ENCODE data around the gene CDH11.

Gene CDH11

DNA sequence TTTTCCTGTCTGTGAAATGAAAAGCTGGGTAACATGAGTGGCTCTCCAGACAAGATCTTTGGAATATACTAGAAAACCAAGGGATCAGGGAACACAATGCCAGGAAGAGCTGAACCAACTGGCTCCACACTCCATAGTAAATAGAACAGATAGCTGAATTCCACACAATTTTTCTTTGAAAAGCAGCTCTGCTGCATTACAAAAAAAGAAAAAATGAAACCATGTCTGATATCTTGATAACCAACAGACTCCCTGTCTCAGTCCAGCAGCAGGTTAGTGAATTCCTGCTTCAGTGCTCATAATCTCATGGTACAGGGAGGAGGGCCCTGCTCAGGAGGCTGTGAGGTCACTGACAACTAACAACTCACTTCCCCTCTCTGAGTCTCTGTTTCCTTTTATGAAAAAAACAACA is 97.1 kb downstream of the CDH11 start:
- no peak for DNase-seq (ENCODE audit: low spot score)

DNA sequence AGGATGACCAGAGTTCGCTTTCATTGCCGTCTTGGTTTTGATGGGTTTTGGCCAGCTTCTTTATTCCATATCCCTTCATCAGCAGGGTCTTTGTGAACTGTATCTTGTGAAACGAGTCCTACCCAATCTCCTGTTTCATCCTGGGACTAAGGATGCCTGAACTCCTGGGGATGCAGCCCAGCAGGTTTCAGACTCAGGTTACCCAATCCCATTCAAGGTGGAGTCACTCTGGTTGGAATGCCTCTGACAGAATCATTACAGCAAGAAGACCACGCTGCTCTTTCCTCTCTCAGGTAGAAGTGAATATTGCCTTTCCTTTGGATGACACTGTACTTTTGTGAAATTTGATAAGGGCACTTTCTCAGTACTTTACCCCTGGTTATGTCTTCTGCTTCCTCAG is 98.1 kb downstream of the CDH11 start:
- no peak for DNase-seq (ENCODE audit: low spot score)

GRCh38 chr16:65021852-65022595 is 99.8 kb downstream of the CDH11 start:
- no peak for DNase-seq (ENCODE audit: low spot score)

GRCh38 chr16:65016754-65017153 is 105.1 kb downstream of the CDH11 start:
- DNase-seq (ENCODE audit: low spot score): no peak

- DNase-seq (ENCODE audit: low spot score): no peak
Measured at GRCh38 chr16:65015599-65015998, 106.3 kb downstream of the CDH11 start.

- no peak for DNase-seq (ENCODE audit: low spot score)
Measured at GRCh38 chr16:65012357-65012756, 109.5 kb downstream of the CDH11 start.

GRCh38 chr16:65010125-65010524 is 111.7 kb downstream of the CDH11 start:
- DNase-seq (ENCODE audit: low spot score): no peak

DNA sequence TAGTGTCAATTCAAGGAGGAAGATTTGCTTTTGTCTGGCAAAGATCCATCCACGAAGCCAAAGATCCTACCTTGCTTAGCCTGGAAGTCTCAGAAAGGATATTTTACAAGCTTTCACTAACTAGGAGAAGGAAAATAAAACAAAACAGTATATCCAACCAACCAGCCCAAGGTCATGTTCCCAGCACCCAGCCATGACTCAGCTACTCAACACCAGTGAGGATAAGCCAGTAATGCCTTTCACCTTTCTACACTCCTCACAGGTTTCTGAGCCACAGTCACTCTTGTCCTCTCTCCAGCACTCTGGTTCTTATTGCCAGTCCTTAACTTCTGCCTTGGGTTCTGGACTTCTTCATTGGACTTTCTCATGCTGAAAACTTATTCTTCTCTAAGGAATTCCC is 116.2 kb downstream of the CDH11 start:
- no peak for DNase-seq (ENCODE audit: low spot score)

DNA sequence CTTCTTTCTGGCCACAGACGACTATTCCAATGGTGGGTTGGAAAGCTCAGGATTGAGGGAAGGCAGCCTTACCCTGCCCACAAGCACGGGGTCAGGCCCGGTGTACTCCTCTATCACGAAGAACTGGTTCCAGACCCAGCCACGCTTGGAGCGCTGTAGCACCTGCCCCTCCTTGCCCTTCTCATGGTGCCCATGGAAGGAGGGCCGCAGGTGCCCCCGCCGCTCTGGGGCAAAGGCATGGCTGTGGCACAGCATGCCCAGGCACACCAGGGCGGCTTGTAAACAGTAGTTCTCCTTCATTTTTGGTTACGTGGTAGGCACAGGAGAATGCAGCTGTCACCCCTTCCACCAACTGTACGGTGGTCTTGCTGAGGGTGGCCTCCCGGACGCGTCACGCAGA is 117.3 kb downstream of the CDH11 start:
- no peak for DNase-seq (ENCODE audit: low spot score)

- DNase-seq (ENCODE audit: low spot score): no peak
Measured at GRCh38 chr16:65003621-65004020, 118.2 kb downstream of the CDH11 start.

DNA sequence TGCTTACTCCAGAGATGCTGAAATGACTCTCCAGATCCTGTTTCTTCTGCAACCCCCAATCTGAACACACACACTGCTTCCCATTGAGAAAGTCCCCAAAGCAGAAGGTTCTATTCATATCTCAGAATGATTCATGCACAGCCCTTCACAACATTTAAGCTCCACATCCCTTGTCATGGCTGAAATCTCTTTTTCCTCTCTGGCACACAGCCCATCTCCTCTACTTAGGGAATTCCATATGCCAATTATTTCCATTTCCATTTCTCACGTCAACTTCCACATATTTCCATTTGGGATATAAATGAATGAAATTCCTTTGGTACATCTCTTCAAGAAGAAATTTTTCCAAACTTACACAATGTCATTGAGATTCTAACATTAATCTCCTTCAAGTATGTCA is 119.6 kb downstream of the CDH11 start:
- DNase-seq (ENCODE audit: low spot score): no peak

DNA sequence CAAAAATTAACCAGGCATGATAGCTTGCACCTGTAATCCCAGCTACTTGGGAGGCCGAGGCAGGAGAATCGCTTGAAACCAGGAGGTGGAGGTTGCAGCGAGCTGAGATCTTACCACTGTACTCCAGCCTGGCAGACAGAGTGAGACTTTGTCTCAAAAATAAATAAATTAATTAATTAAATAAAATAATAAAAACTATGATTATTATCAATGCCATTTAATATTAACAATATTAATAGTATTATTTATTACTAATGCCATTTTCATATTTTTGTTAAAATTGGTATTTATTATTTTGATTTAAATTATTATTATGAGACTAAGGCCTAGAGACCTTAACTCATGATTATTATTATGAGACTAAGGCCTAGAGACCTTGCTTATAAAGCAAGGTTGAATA is 121.2 kb downstream of the CDH11 start:
- DNase-seq (ENCODE audit: low spot score): no peak

DNA sequence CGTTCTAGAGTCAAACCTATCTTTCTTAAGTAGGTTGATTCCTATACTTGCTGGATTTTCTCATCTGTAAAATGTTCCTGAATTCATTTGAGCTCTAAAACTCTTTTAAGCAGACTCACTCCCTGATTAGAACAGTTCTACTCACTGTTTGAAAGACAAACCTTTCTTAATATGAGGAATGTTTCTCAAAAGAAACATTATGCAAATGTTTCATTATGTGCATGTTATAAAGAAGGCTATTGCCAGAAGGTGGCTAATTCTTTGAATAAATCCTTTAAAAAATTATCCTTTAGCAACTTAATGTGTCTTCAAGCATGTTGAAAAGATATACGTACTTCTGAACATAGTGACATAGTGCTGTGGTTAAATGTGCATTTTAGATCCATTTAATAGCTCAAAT is 124.1 kb downstream of the CDH11 start:
- no peak for DNase-seq (ENCODE audit: low spot score)

DNA sequence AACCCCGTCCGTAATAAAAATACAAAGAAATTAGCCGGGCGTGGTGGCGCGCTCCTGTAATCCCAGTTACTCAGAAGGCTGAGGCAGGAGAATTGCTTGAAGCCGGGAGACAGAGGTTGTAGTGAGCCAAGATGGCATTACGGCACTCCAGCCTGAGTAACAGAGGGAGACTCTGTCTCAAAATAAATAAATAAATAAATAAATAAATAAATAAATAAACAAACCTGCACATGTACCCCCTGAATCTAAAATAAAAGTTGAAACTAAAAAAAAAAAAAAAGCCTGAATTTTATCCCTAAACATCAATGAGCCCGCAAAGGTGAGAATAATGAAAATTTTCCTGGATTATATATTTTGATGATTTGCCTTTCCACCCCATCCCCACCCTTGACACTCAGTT is 124.7 kb downstream of the CDH11 start:
- DNase-seq (ENCODE audit: low spot score): no peak

GRCh38 chr16:64996641-64997040 is 125.2 kb downstream of the CDH11 start:
- DNase-seq (ENCODE audit: low spot score): no peak

GRCh38 chr16:64993464-64993863 is 128.4 kb downstream of the CDH11 start:
- DNase-seq (ENCODE audit: low spot score): no peak

DNA sequence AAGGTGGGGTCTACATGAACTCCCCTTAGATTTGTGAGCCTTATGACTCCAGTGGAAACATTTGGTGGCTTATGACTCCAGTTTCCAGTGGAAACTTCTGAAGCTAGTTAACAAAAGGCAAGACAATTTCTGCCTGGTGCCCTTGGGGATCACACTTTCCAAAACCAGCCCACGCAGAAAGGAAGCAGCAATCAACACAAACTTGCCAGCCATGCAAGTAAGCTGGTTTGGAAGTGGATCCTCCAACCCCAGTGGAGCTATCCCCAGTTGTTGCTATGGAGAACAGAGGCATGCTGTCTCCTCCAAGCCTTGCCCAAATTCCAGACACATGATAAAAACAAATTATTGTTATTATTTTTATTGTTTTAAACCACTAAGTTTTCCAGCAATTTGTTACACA is 130.9 kb downstream of the CDH11 start:
- no peak for DNase-seq (ENCODE audit: low spot score)

DNA sequence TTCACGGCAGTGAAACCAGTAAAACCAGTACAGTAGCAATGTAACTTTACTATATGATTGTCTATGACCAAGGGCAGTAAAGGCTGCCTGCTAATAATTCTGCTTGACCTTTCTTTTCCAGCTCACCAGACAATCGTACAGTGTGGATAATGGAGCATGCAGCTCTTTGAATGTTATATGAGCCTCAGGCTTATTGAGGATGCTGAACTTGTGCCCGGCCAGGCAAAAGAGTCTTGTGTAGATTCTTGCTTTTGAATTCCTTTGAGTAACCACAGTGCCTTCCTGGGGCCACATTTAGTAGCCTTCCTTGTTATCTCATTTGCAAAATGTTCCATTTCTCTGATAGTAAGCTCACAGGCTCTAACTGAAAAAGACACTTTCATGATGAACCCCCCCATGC is 131.8 kb downstream of the CDH11 start:
- no peak for DNase-seq (ENCODE audit: low spot score)

GRCh38 chr16:64989050-64989449 is 132.8 kb downstream of the CDH11 start:
- no peak for DNase-seq (ENCODE audit: low spot score)

GRCh38 chr16:64983963-64984362 is 137.9 kb downstream of the CDH11 start:
- DNase-seq (ENCODE audit: low spot score): no peak

DNA sequence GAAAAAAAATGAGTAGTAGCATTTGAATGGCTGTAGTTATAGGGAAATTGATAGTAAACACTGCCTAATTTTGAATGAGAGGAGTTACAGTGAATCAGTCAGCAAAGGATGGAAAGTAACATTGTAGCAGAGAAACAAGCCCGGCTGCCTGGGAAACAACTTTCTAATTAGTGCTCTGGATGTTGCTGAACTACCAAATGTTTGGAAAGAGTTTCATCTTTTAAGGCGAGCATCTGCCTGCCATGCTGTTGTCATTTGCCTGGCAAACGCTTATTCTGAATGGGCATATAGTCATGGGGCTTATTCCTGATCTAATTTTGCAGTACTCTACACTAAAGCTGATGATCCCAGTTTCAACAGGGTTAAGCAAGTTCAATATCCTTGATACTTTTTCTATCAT is 138.6 kb downstream of the CDH11 start:
- no peak for DNase-seq (ENCODE audit: low spot score)

DNA sequence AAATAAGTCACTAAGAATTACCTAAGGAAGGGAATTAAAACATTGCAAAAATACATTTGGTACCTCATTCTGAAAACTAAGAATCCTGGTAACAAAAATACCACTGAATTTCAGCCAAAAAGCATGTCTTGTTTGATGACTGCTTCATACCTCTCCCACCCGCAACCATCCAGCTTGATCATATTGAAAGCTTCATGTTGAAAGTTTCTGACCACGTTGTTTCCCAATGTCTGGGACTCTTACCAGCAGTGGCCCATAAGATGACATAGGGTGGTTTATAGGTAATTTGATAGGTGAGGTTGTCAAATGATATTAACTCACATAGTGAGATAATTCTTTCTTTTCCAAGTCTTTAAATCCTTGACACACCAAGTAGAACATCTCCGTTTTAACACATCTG is 139.3 kb downstream of the CDH11 start:
- no peak for DNase-seq (ENCODE audit: low spot score)

DNA sequence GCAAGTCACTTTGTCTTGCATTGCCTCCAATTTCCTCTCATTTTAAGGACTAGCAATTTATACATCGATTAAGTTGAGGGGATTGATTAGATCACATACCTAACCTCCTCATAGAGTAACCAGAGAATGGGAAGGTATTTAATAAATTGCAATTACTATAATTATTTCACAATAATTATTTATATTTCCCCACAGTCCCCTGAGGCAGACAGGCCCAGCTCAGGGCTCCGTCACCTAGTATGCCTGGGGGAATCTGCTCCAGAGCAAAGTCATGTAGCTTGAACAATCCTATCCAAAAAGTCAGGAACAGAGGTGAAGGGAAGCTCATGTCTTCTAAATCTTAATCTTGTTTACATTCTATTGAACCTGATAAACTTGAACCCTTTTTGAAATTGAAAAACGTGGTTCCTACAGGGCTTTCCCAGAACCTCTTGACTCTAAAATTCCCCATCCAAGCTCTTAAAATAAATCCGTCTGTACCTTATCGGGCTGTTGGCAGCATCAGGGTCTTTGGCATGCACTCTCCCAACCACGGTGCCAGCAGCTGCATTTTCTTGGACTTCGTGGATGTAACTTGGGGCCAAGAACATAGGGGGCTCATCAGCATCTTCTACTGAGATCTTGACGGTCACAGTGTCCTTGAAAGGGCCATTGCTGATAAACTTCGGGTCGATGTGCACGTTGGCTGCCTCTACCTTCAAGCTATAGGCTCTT is 140.1 kb downstream of the CDH11 start:
- DNase-seq (ENCODE audit: low spot score): no peak

All from hematopoietic multipotent progenitor cell treated with erythropoietin and hydrocortisone succinate and interleukin-3 and kit ligand, for 17 days (in vitro differentiated cells).